Prostate gland (tissue), 2 donors: ENCODE measurements around the gene NHERF2. TPM values are rescaled to one million over a fixed set of nuclear protein-coding genes. Genes with fewer than 3 reads are reported as not detected.

ENCODE experiments used
- DNase-seq: peaks from one replicate; pipeline ENCODE4 v3.0.0-alpha.2; 2019; ENCODE audit warnings: low spot score
- H3K27ac ChIP-seq, 2 donors: fragments of 200-600 bp; sonication (generic); 2 replicates each; pipeline ENCODE4 v1.5.1; 2017 to 2019
- H3K27me3 ChIP-seq: fragments of 200-600 bp; sonication (generic); replicated peaks from 2 replicates; pipeline ENCODE4 v1.5.1; 2019; ENCODE audit not compliant: insufficient read depth
- H3K36me3 ChIP-seq, 2 donors: fragments of 200-600 bp; sonication (generic); 1 replicate in 1 of 2; 2 replicates in 1 of 2; pipeline versions ENCODE4 v1.5.1 to v1.8.1; 2017 to 2019
- H3K4me1 ChIP-seq: fragments of 200-600 bp; sonication (generic); replicated peaks from 2 replicates; pipeline ENCODE4 v1.5.1; 2019
- H3K4me3 ChIP-seq, 2 donors: fragments of 200-600 bp; sonication (generic); 2 replicates each; pipeline ENCODE4 v1.5.1; 2017 to 2019
- H3K9me3 ChIP-seq: fragments of 200-600 bp; sonication (generic); 2 replicates; pipeline ENCODE4 v1.5.1; 2017
- POLR2A ChIP-seq: fragments of 450-650 bp; IDR thresholded peaks from one replicate; pipeline ENCODE4 v1.6.1; 2016; ENCODE audit warnings: antibody characterized with exemption, mild to moderate bottlenecking
- POLR2AphosphoS5 ChIP-seq: sonication (generic); formaldehyde crosslinking; IDR thresholded peaks from one replicate; pipeline ENCODE4 v1.6.1; 2017; ENCODE audit warnings: antibody characterized with exemption
- WGBS: methylation state at CpG from one replicate; pipeline ENCODE4 v1.1.5; 2018; 5-methylcytosine and 5-hydroxymethylcytosine counted together
- intact Hi-C: fragments of 100-400 bp; cut with DNase I; formaldehyde crosslinking; loops from one replicate; pipeline ENCODE4 v1.14.2; 2022
- total RNA-seq, 2 donors: library from RNA; depleted of rRNA; stranded (reverse); fragments of >200 nt; gene quantifications; one replicate each; pipeline ENCODE4 v1.1.0, GENCODE V29; 2016
- TF ChIP-seq, protein P1 (sequence below), 4 experiments: fragments of 200-600 bp in 2 of 4; fragments of 450-650 bp in 2 of 4; sonication (generic) in 2 of 4; IDR thresholded peaks; 1 replicate in 3 of 4; 2 replicates in 1 of 4; pipeline ENCODE4 v1.5.1; 2016 to 2019; ENCODE audit warnings: antibody characterized with exemption in 4 of 4, mild to moderate bottlenecking in 2 of 4, moderate library complexity in 2 of 4

NHERF2 gene
- total RNA-seq, 2 donors from 2014 or later, result 118 to 170 TPM

DNA sequence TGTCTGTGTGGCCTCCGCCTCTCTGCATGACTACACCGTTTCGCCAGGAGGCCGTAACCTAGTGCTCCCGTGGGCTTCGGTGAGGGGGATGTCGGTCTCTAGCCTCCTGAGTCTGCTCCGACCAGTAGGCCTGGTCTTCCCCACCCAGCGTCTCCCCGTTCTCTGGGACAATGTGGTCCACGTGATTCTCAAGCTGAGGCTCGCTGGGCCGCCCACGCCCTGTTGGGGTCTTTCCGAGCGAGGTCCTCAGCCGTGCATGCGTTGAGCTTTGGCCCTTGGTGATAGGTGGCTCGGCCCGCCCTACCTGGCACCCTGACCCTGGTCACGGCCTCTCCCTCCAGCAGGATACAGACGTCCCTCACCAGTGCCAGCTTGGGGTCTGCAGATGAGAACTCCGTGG is 52.0 kb downstream of the NHERF2 start:
- intact Hi-C loops, result no loop called here

GRCh38 chr16:2079311-2079800 is 52.7 kb downstream of the NHERF2 start:
- Histone ChIP-seq H3K36me3 (peaks cover 0 to 19% of the 10 kb centered on the region in 2 donors), H3K27me3 (no peaks in the 10 kb centered on the region), H3K4me3 (no peak overlapping the region), H3K4me1 (peaks cover 14% of the 10 kb centered on the region), H3K9me3 (no peaks in the 10 kb centered on the region), H3K27ac (no peak overlapping the region)
- no peak for DNase-seq
- no peak for TF ChIP-seq POLR2A
- TF ChIP-seq, protein P1, sequence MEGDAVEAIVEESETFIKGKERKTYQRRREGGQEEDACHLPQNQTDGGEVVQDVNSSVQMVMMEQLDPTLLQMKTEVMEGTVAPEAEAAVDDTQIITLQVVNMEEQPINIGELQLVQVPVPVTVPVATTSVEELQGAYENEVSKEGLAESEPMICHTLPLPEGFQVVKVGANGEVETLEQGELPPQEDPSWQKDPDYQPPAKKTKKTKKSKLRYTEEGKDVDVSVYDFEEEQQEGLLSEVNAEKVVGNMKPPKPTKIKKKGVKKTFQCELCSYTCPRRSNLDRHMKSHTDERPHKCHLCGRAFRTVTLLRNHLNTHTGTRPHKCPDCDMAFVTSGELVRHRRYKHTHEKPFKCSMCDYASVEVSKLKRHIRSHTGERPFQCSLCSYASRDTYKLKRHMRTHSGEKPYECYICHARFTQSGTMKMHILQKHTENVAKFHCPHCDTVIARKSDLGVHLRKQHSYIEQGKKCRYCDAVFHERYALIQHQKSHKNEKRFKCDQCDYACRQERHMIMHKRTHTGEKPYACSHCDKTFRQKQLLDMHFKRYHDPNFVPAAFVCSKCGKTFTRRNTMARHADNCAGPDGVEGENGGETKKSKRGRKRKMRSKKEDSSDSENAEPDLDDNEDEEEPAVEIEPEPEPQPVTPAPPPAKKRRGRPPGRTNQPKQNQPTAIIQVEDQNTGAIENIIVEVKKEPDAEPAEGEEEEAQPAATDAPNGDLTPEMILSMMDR (IDR thresholded peaks at IDR 0.05), result no peak
- TF ChIP-seq POLR2AphosphoS5, result no peak
- 91% methylated on average over 27 of the region's 30 CpGs for WGBS
- intact Hi-C loops, result no loop called here

More for the DNA sequence above, 52.0 kb downstream of the NHERF2 start:
- Histone ChIP-seq H3K27me3 (no peaks in the 10 kb centered on the region), H3K36me3 (peaks cover 0 to 19% of the 10 kb centered on the region in 2 donors), H3K27ac (no peak overlapping the region), H3K4me3 (no peak overlapping the region), H3K9me3 (no peaks in the 10 kb centered on the region), H3K4me1 (peaks cover 14% of the 10 kb centered on the region)
- DNase-seq, result no peak
- no peak for TF ChIP-seq POLR2AphosphoS5
- no peak for TF ChIP-seq POLR2A
- TF ChIP-seq, protein P1 (IDR thresholded peaks at IDR 0.05), result no peak
- WGBS, result 78% methylated on average over 23 of the region's 23 CpGs

DNA sequence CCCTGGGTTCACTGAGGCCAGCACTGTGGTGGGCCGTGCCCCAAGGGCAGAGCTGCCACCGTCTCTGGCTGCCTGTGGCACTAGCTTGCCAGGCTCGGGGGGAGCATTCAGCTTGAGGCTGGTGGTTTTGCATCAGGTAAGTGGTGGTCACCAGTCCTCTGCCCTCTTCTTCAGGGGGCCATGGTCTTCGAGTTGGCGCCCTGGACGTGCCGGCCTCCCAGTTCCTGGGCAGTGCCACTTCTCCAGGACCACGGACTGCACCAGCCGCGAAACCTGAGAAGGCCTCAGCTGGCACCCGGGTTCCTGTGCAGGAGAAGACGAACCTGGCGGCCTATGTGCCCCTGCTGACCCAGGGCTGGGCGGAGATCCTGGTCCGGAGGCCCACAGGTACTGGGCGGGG is 53.3 kb downstream of the NHERF2 start:
- no peaks in the 10 kb centered on the region for H3K27me3 ChIP-seq
- DNase-seq, result no peak
- TF ChIP-seq, protein P1 (IDR thresholded peaks at IDR 0.05), result no peak
- TF ChIP-seq POLR2A (no peak), POLR2AphosphoS5 (no peak)
- H3K36me3 ChIP-seq, result peaks cover 0 to 19% of the 10 kb centered on the region in 2 donors
- intact Hi-C loops, result no loop called here
- H3K4me3 ChIP-seq, result no peak overlapping the region
- 92% methylated on average over 16 of the region's 16 CpGs for WGBS
- no peak overlapping the region for H3K27ac ChIP-seq
- H3K4me1 ChIP-seq, result peaks cover 16% of the 10 kb centered on the region
- no peaks in the 10 kb centered on the region for H3K9me3 ChIP-seq

- Histone ChIP-seq H3K4me1 (peaks cover 28% of the 10 kb centered on the region), H3K27ac (peak overlapping the region; percentile 67 to 88), H3K27me3 (no peaks in the 10 kb centered on the region), H3K36me3 (peaks cover 0 to 12% of the 10 kb centered on the region in 2 donors), H3K9me3 (no peaks in the 10 kb centered on the region), H3K4me3 (no peak overlapping the region)
- WGBS, result 63% methylated on average over 35 of the region's 35 CpGs
- DNase-seq, result no peak
- intact Hi-C loops, result no loop called here
- TF ChIP-seq, protein P1 (IDR thresholded peaks at IDR 0.05), result no peak
- TF ChIP-seq POLR2AphosphoS5 (no peak), POLR2A (no peak)
Measured at GRCh38 chr16:2081201-2082084, 54.7 kb downstream of the NHERF2 start.
